ENCODE data around the gene RHOT2. TPM values are rescaled to one million over a fixed set of nuclear protein-coding genes. Genes with fewer than 3 reads are reported as not detected.

The RHOT2 gene
- polyA plus RNA-seq, 1 experiment = 38.0 TPM

- TF ChIP-seq CTCF (IDR thresholded peaks at IDR 0.05; ENCODE audit: low read depth, low read length) = no peak
- no peaks in the 10 kb centered on the region for H3K27me3 ChIP-seq (ENCODE audit: control insufficient read depth, insufficient read depth, low read length)
- no peak overlapping the region for H3K27ac ChIP-seq (ENCODE audit: low read depth, low read length)
- DNase-seq (ENCODE audit: low read depth, low spot score) = no peak
- ChIA-PET POLR2A (no interaction called here), CTCF (no interaction called here)
- no peak overlapping the region for H3K4me3 ChIP-seq (ENCODE audit: low read depth, low read length)
- no peaks in the 10 kb centered on the region; the same call in 1 of the 2 replicates for H3K9me3 ChIP-seq (ENCODE audit: control insufficient read depth, insufficient read depth, low read length)
These were observed 29.1 kb upstream of the RHOT2 start for GRCh38 chr16:638836-639235.

DNA sequence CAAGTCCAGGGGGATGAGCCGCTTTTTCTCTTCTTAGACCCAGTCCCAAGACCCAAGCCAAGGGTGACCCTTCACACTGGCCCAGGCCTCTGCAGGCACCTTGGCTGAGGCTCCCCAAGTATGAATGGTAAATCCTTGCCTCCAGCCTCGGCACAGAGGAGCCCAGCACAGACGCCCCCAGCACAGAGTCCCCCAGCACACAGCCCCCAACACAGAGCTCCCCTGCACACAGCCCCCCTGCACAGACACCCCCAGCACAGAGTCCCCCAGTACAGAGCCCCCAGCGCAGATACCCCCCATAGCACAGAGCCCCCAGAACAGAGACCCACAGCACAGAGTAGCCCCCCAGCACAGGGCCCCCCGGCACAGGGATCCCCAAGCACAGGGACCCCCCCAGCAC lies 27.3 kb upstream of the RHOT2 start:
- DNase-seq (ENCODE audit: low read depth, low spot score) = no peak
- no peaks in the 10 kb centered on the region for H3K27me3 ChIP-seq (ENCODE audit: control insufficient read depth, insufficient read depth, low read length)
- ChIA-PET POLR2A (no interaction called here), CTCF (interaction anchor here (0.7 kb wide), 1 partner anchor 225 kb away, joined by 5 read pairs; no protein-coding TSS in a partner anchor)
- no peaks in the 10 kb centered on the region; the same call in 1 of the 2 replicates for H3K9me3 ChIP-seq (ENCODE audit: control insufficient read depth, insufficient read depth, low read length)
- H3K27ac ChIP-seq (ENCODE audit: low read depth, low read length) = no peak overlapping the region
- peak overlapping the region; percentile 80 for H3K4me3 ChIP-seq (ENCODE audit: low read depth, low read length)
- no peak for TF ChIP-seq CTCF (IDR thresholded peaks at IDR 0.05; ENCODE audit: low read depth, low read length)

DNA sequence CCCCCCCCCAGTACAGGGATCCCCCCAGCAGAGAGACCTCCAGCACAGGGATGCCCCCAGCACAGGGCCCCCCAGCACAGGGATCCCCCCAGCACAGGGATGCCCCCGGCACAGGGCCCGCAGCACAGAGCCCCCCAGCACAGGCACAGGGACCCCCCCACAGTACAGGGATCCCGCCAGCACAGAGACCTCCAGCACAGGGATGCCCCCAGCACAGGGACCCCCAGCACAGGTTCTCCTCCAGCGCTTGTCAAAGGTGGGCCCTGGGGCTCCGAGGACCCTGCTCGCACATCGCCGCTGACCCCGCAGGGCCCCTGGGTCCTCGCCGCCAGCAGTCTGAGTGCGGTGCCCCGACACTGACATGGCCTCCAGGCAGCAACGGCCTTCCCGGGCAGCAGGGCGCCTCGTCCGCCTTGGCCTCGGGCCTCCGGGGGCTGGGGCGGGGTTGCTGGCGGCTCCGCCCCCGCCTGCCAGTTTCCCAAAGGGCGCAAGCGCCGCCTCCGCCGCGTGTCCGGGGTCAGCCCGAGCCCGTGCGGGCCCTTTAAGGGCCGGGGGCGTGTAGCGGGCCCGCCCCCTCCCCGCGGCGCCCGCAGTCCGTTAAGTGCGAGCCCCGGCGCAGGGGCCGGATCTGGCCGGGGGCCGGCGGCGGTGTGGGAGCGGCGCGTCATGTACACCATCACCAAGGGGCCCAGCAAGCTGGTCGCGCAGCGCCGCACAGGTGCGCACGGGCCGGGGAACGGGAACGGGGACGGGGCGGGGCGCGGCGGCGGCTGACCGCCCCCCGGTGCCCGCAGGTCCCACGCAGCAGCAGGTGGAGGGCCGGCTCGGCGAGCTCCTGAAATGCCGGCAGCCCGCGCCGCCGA lies 26.4 kb upstream of the RHOT2 start, which contains the start of gene MCRIP2:
MCRIP2 (plus strand) TSS at position 503 of the 863 bp plus-strand sequence; CDS start at position 667, 164 bp downstream.
- peak within 1 kb of the TSS; percentile 80 for H3K4me3 ChIP-seq (ENCODE audit: low read depth, low read length)
- no peaks in the 10 kb centered on the region for H3K27me3 ChIP-seq (ENCODE audit: control insufficient read depth, insufficient read depth, low read length)
- H3K9me3 ChIP-seq (ENCODE audit: control insufficient read depth, insufficient read depth, low read length) = no peaks in the 10 kb centered on the region; the same call in 1 of the 2 replicates
- ChIA-PET POLR2A (no interaction called here), CTCF (no interaction called here)
- TF ChIP-seq CTCF (IDR thresholded peaks at IDR 0.05; ENCODE audit: low read depth, low read length) = no peak
- no peak within 1 kb of the TSS for H3K27ac ChIP-seq (ENCODE audit: low read depth, low read length)
- peak; percentile 41 for DNase-seq (ENCODE audit: low read depth, low spot score)

GRCh38 chr16:642189-643049 lies 25.5 kb upstream of the RHOT2 start:
- no peak overlapping the region for H3K27ac ChIP-seq (ENCODE audit: low read depth, low read length)
- no peak for TF ChIP-seq CTCF (IDR thresholded peaks at IDR 0.05; ENCODE audit: low read depth, low read length)
- DNase-seq (ENCODE audit: low read depth, low spot score) = no peak
- no peaks in the 10 kb centered on the region for H3K27me3 ChIP-seq (ENCODE audit: control insufficient read depth, insufficient read depth, low read length)
- no peaks in the 10 kb centered on the region; the same call in 1 of the 2 replicates for H3K9me3 ChIP-seq (ENCODE audit: control insufficient read depth, insufficient read depth, low read length)
- H3K4me3 ChIP-seq (ENCODE audit: low read depth, low read length) = peak overlapping the region; percentile 80
- ChIA-PET CTCF (no interaction called here), POLR2A (no interaction called here)

Data from AG04450 (cell line).